ENCODE results near the gene SP7. TPM values are rescaled to one million over a fixed set of nuclear protein-coding genes. Genes with fewer than 3 reads are reported as not detected.

SP7 gene
- total and polyA plus RNA-seq, 2 experiments from 2014 or later = 0.17 TPM; not detected in 1

GRCh38 chr12:53288322-53288721 is 47.8 kb downstream of the SP7 start (continued):
- no peak for TF ChIP-seq ZNF462 (CRISPR knock-in tag; IDR thresholded peaks at IDR 0.05)
- TF ChIP-seq ETS1 (IDR thresholded peaks at IDR 0.05) = no peak
- no peak for TF ChIP-seq EZH2 (IDR thresholded peaks at IDR 0.05; ENCODE audit: low read depth, unreplicated experiment)
- TF ChIP-seq STAT1 (IDR thresholded peaks at IDR 0.05; ENCODE audit: unreplicated experiment) = no peak
- TF ChIP-seq CREB1 (CRISPR knock-in tag; IDR thresholded peaks at IDR 0.05; ENCODE audit: low read depth) = no peak
- TF ChIP-seq CTCF (conservative IDR thresholded peaks at IDR 0.05; ENCODE audit: low read depth in 2 of 2) = no peak
